Measurements from ENCODE around the gene KCNAB1. TPM values are rescaled to one million over a fixed set of nuclear protein-coding genes. Genes with fewer than 3 reads are reported as not detected.

Gene KCNAB1
- total and polyA plus RNA-seq, 10 of the 15 experiments (the other 5 are each of a cell fraction or from before 2014, with no cell fraction given): 0.11 to 0.69 (median 0.43) TPM; not detected in 6

DNA sequence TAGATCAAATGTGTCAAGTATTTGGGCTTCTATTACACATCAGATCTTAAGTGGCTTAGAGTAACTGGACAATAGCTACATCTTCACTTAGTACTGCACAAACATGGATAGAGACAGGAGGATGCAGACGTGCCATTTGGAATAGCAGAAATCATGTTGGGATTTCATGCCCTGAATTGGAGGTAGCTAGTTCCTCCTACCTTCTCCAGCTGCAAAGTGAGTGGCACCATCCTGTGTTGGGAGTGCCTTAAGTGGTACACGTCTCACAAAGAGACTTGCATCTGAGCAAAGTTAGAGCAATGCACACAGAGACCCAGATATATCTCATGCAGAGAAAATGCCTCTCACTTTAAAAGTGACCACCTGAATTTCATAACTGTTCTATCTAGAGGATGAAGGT lies 298.1 kb downstream of the KCNAB1 start:
- no peaks in the 10 kb centered on the region for H3K9me3 ChIP-seq (replicated peaks; ENCODE audit: control insufficient read depth, insufficient read depth, low read length)
- ATAC-seq (no peak), DNase-seq (ENCODE audit: low read depth, low spot score) (no peak), FAIRE-seq (no peak)
- H3K4me3 ChIP-seq: no peak overlapping the region
- no peaks in the 10 kb centered on the region for H4K20me1 ChIP-seq (ENCODE audit: control insufficient read depth, insufficient read depth)
- TF ChIP-seq SPI1 (IDR thresholded peaks at IDR 0.05; ENCODE audit: borderline replicate concordance, insufficient read depth, low read depth, low read length): no peak
- no peak for TF ChIP-seq PML (IDR thresholded peaks at IDR 0.05; ENCODE audit: low read length)
- TF ChIP-seq NFYA (IDR thresholded peaks at IDR 0.05; ENCODE audit: borderline replicate concordance, low read depth, low read length): no peak
- no peak for TF ChIP-seq MYB (IDR thresholded peaks at IDR 0.05; ENCODE audit: borderline replicate concordance, low read depth, low read length)
- TF ChIP-seq ZNF217 (IDR thresholded peaks at IDR 0.05): no peak
- no peak for TF ChIP-seq POLR2AphosphoS5 (IDR thresholded peaks at IDR 0.05; ENCODE audit: low read length)
- TF ChIP-seq ESRRA (IDR thresholded peaks at IDR 0.05; ENCODE audit: low read length): no peak
- TF ChIP-seq ZNF622 (IDR thresholded peaks at IDR 0.05): no peak
- TF ChIP-seq EGR1 (IDR thresholded peaks at IDR 0.05; ENCODE audit: borderline replicate concordance in 1 of 2, low read depth in 2 of 2, low read length in 2 of 2): no peak
- TF ChIP-seq, protein P1, sequence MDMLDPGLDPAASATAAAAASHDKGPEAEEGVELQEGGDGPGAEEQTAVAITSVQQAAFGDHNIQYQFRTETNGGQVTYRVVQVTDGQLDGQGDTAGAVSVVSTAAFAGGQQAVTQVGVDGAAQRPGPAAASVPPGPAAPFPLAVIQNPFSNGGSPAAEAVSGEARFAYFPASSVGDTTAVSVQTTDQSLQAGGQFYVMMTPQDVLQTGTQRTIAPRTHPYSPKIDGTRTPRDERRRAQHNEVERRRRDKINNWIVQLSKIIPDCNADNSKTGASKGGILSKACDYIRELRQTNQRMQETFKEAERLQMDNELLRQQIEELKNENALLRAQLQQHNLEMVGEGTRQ (IDR thresholded peaks at IDR 0.05; ENCODE audit: borderline replicate concordance, low read depth, low read length): no peak
- no peak for TF ChIP-seq NR2C1 (IDR thresholded peaks at IDR 0.05)
- no peak for TF ChIP-seq KDM1A (IDR thresholded peaks at IDR 0.05; ENCODE audit: borderline replicate concordance)
- no peak for TF ChIP-seq IKZF1 (conservative IDR thresholded peaks at IDR 0.05)
- no peak for TF ChIP-seq RELA (IDR thresholded peaks at IDR 0.05; ENCODE audit: borderline replicate concordance, partially characterized antibody)
- TF ChIP-seq LARP7 (IDR thresholded peaks at IDR 0.05): no peak
- no peak for TF ChIP-seq ZNF207 (IDR thresholded peaks at IDR 0.05; ENCODE audit: borderline replicate concordance)
- no peak for TF ChIP-seq CEBPB (IDR thresholded peaks at IDR 0.05; ENCODE audit: borderline replicate concordance in 1 of 2, low read depth in 2 of 2, low read length in 2 of 2)
- BruUV-seq (replicated peaks): no TSS peak
- intact Hi-C loops (cut with micrococcal nuclease; ENCODE audit: unreplicated experiment) (no loop called here), in situ Hi-C loops (cut with MboI) (no loop called here)
- 33% methylated on average over 2 of the region's 2 CpGs for WGBS (ENCODE audit: insufficient coverage, insufficient replicate concordance, low lambda C conversion rate, missing lambda C conversion rate)
- H3K79me2 ChIP-seq (ENCODE audit: control insufficient read depth, insufficient read depth, low read length): no peaks in the 10 kb centered on the region
- SMC1A ChIA-PET (ENCODE audit: uncharacterized antibody, unreplicated experiment): interaction anchor here (1.1 to 1.2 kb wide), 2 partner anchors 15 to 31 kb away, joined by 3 read pairs; no protein-coding TSS in a partner anchor
- CTCF ChIA-PET: interaction anchor here (0.6 to 1.3 kb wide), 3 partner anchors 14 to 974 kb away, joined by 3 to 4 read pairs (median 3); no protein-coding TSS in a partner anchor
- peaks cover 0 to 3% of the 10 kb centered on the region in 2 experiments; a peak in 1 of 4 replicates for H3K27me3 ChIP-seq (replicated peaks in 1 of 2; ENCODE audit: control insufficient read depth in 2 of 2, insufficient read depth in 2 of 2, low read length in 1 of 2)
- H3K36me3 ChIP-seq (ENCODE audit: control insufficient read depth in 2 of 2, insufficient read depth in 2 of 2, low read length in 1 of 2): no peaks in the 10 kb centered on the region
- H2AFZ ChIP-seq (ENCODE audit: control insufficient read depth, low read depth, low read length): no peak overlapping the region
- RAD21 ChIA-PET (ENCODE audit: unreplicated experiment): no interaction called here
- H3K9ac ChIP-seq (ENCODE audit: control insufficient read depth, insufficient read depth, low read length): no peak overlapping the region
- H3K4me2 ChIP-seq (ENCODE audit: control insufficient read depth, insufficient read depth): no peak overlapping the region
- POLR2A ChIA-PET: no interaction called here
- H3K27ac ChIP-seq (ENCODE audit: control insufficient read depth, insufficient read depth): no peak overlapping the region
- no peaks in the 10 kb centered on the region for H3K4me1 ChIP-seq (ENCODE audit: control insufficient read depth, insufficient read depth, low read length)
